ENCODE data around the gene ALCAM. TPM values are rescaled to one million over a fixed set of nuclear protein-coding genes. Genes with fewer than 3 reads are reported as not detected.

Gene ALCAM
- total RNA-seq, 1 experiment from 2014 or later = 36.8 TPM

DNA sequence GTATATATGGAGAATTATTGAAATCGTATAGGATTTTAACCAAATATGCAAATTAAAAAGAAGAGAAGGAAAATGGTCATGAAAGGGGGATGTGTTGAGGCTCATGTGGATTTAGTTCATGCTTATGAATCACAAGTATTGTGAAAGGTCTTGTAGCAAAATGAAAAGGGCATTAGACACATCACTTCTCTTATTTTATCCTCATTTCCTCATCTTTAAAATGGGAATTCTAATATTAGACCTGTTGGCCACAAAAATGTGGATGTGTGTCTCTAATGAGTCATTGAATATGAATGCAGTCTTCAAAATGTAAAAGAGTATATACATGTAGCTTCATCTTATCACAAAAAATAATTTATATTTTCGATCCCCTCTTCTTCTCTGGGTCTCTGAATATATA lies 14.9 kb upstream of the ALCAM start:
- CTCF ChIA-PET = no interaction called here
- no peak for DNase-seq (ENCODE audit: low spot score)
- Histone ChIP-seq H3K27ac (ENCODE audit: low read depth, low read length, poor library complexity, severe bottlenecking) (no peak overlapping the region), H3K36me3 (ENCODE audit: insufficient read depth, low read length, poor library complexity, severe bottlenecking) (no peaks in the 10 kb centered on the region), H3K4me1 (ENCODE audit: insufficient read depth, low read length, poor library complexity, severe bottlenecking) (peaks cover 22% of the 10 kb centered on the region), H3K4me3 (ENCODE audit: low read depth, low read length, poor library complexity, severe bottlenecking) (no peak overlapping the region), H3K27me3 (replicated peaks; ENCODE audit: insufficient read depth, low read depth, low read length, poor library complexity) (no peaks in the 10 kb centered on the region), H3K9me3 (ENCODE audit: low read depth, low read length, poor library complexity, severe bottlenecking) (no peaks in the 10 kb centered on the region)
- no TSS peak for BruUV-seq (replicated peaks)
- intact Hi-C loops (cut with micrococcal nuclease; ENCODE audit: unreplicated experiment) = no loop called here
- POLR2A ChIA-PET (ENCODE audit: low non-redundant PET) = no interaction called here
- no peak for TF ChIP-seq EZH2 (IDR thresholded peaks at IDR 0.05; ENCODE audit: borderline replicate concordance, low read depth, low read length, poor library complexity, severe bottlenecking)
- TF ChIP-seq CTCF (conservative IDR thresholded peaks at IDR 0.05; ENCODE audit: low read depth, low read length) = no peak

GRCh38 chr3:105352976-105353375 lies 13.7 kb upstream of the ALCAM start:
- no peak for TF ChIP-seq EZH2 (IDR thresholded peaks at IDR 0.05; ENCODE audit: borderline replicate concordance, low read depth, low read length, poor library complexity, severe bottlenecking)
- TF ChIP-seq CTCF (conservative IDR thresholded peaks at IDR 0.05; ENCODE audit: low read depth, low read length) = no peak
- CTCF ChIA-PET = no interaction called here
- H3K27me3 ChIP-seq (replicated peaks; ENCODE audit: insufficient read depth, low read depth, low read length, poor library complexity) = no peaks in the 10 kb centered on the region
- peaks cover 22% of the 10 kb centered on the region for H3K4me1 ChIP-seq (ENCODE audit: insufficient read depth, low read length, poor library complexity, severe bottlenecking)
- H3K36me3 ChIP-seq (ENCODE audit: insufficient read depth, low read length, poor library complexity, severe bottlenecking) = no peaks in the 10 kb centered on the region
- DNase-seq (ENCODE audit: low spot score) = no peak
- no peaks in the 10 kb centered on the region for H3K9me3 ChIP-seq (ENCODE audit: low read depth, low read length, poor library complexity, severe bottlenecking)
- intact Hi-C loops (cut with micrococcal nuclease; ENCODE audit: unreplicated experiment) = no loop called here
- POLR2A ChIA-PET (ENCODE audit: low non-redundant PET) = no interaction called here
- no peak overlapping the region for H3K27ac ChIP-seq (ENCODE audit: low read depth, low read length, poor library complexity, severe bottlenecking)
- H3K4me3 ChIP-seq (ENCODE audit: low read depth, low read length, poor library complexity, severe bottlenecking) = no peak overlapping the region
- no TSS peak for BruUV-seq (replicated peaks)

- H3K4me3 ChIP-seq (ENCODE audit: low read depth, low read length, poor library complexity, severe bottlenecking) = no peak overlapping the region
- CTCF ChIA-PET = no interaction called here
- H3K9me3 ChIP-seq (ENCODE audit: low read depth, low read length, poor library complexity, severe bottlenecking) = no peaks in the 10 kb centered on the region
- TF ChIP-seq CTCF (conservative IDR thresholded peaks at IDR 0.05; ENCODE audit: low read depth, low read length) (no peak), EZH2 (IDR thresholded peaks at IDR 0.05; ENCODE audit: borderline replicate concordance, low read depth, low read length, poor library complexity, severe bottlenecking) (no peak)
- no peaks in the 10 kb centered on the region for H3K27me3 ChIP-seq (replicated peaks; ENCODE audit: insufficient read depth, low read depth, low read length, poor library complexity)
- intact Hi-C loops (cut with micrococcal nuclease; ENCODE audit: unreplicated experiment) = no loop called here
- no peak for DNase-seq (ENCODE audit: low spot score)
- peaks cover 22% of the 10 kb centered on the region for H3K4me1 ChIP-seq (ENCODE audit: insufficient read depth, low read length, poor library complexity, severe bottlenecking)
- no peaks in the 10 kb centered on the region for H3K36me3 ChIP-seq (ENCODE audit: insufficient read depth, low read length, poor library complexity, severe bottlenecking)
- POLR2A ChIA-PET (ENCODE audit: low non-redundant PET) = no interaction called here
- H3K27ac ChIP-seq (ENCODE audit: low read depth, low read length, poor library complexity, severe bottlenecking) = no peak overlapping the region
- no TSS peak for BruUV-seq (replicated peaks)
Observed at GRCh38 chr3:105353485-105354161, 13.1 kb upstream of the ALCAM start.
